Smooth muscle cell (in vitro differentiated cells): ENCODE results near the gene HADH. TPM values are rescaled to one million over a fixed set of nuclear protein-coding genes. Genes with fewer than 3 reads are reported as not detected.
A peak's percentile ranks its signal among the peaks of the same experiment; 100 is the strongest.

Experiments used
- DNase-seq: peaks from one replicate; lab custom pipeline; 2025; ENCODE audit not compliant: unreplicated experiment; lab: John Stamatoyannopoulos, UW
- H2AFZ ChIP-seq: fragments of 200-600 bp; sonication (generic); 2 replicates; pipeline ENCODE4 v1.6.0; 2016; ENCODE audit warnings: antibody characterized with exemption, low read depth, mild to moderate bottlenecking
- H3F3A ChIP-seq: fragments of 200-600 bp; sonication (generic); 2 replicates; pipeline ENCODE4 v1.6.0; 2017; ENCODE audit warnings: antibody characterized with exemption, low read depth
- H3K27ac ChIP-seq: fragments of 200-600 bp; sonication (generic); 2 replicates; pipeline ENCODE4 v1.5.1; 2016; ENCODE audit warnings: low read depth, mild to moderate bottlenecking
- H3K27me3 ChIP-seq: fragments of 200-600 bp; sonication (generic); 2 replicates; pipeline ENCODE4 v1.6.1; 2016; ENCODE audit warnings: low read depth, mild to moderate bottlenecking
- H3K36me3 ChIP-seq: fragments of 200-600 bp; sonication (generic); 2 replicates; pipeline ENCODE4 v1.5.1; 2016; ENCODE audit warnings: low read depth
- H3K4me1 ChIP-seq: fragments of 200-600 bp; sonication (generic); 2 replicates; pipeline ENCODE4 v1.5.1; 2016; ENCODE audit warnings: low read depth
- H3K4me2 ChIP-seq: fragments of 200-600 bp; sonication (generic); 2 replicates; pipeline ENCODE4 v1.6.0; 2016; ENCODE audit warnings: mild to moderate bottlenecking
- H3K4me3 ChIP-seq: fragments of 200-600 bp; sonication (generic); 2 replicates; pipeline ENCODE4 v1.5.1; 2016; ENCODE audit warnings: mild to moderate bottlenecking
- H3K79me2 ChIP-seq: fragments of 200-600 bp; sonication (generic); 2 replicates; pipeline ENCODE4 v1.6.0; 2016; ENCODE audit warnings: low read depth, mild to moderate bottlenecking
- H3K9ac ChIP-seq: fragments of 200-600 bp; sonication (generic); 2 replicates; pipeline ENCODE4 v1.6.0; 2016; ENCODE audit warnings: low read depth
- H3K9me3 ChIP-seq: fragments of 200-600 bp; sonication (generic); replicated peaks from 2 replicates; pipeline ENCODE4 v1.5.1; 2016; ENCODE audit warnings: low read depth
- H4K20me1 ChIP-seq: fragments of 200-600 bp; sonication (generic); 2 replicates; pipeline ENCODE4 v1.6.0; 2016; ENCODE audit warnings: low read depth
- WGBS: methylation state at CpG from one replicate; pipeline ENCODE4 v1.1.7; 2016; ENCODE audit warnings: low lambda C conversion rate; 5-methylcytosine and 5-hydroxymethylcytosine counted together
- polyA plus RNA-seq: library from polyadenylated mRNA; unstranded; fragments of >200 nt; fragmentation: Nextera tagmentation; extraction: Ambion mirVana; gene quantifications from 2 replicates; pipeline ENCODE4 v1.2.1, GENCODE V29; 2016
- total RNA-seq: library from RNA; depleted of rRNA; stranded (reverse); fragments of >200 nt; gene quantifications from 2 replicates; pipeline ENCODE4 v1.2.3, GENCODE V29; 2014
- TF ChIP-seq, protein P1 (sequence below): fragments of 200-600 bp; sonication (generic); IDR thresholded peaks from 2 replicates; pipeline ENCODE4 v1.5.1; 2017; ENCODE audit warnings: borderline replicate concordance, mild to moderate bottlenecking, antibody characterized with exemption; ENCODE audit not compliant: insufficient read depth, poor library complexity, severe bottlenecking

HADH gene
- total and polyA plus RNA-seq, 2 experiments from 2014 or later, result 18.2 to 44.2 TPM

- 9% methylated on average over 10 of the region's 10 CpGs for WGBS
- TF ChIP-seq, protein P1, sequence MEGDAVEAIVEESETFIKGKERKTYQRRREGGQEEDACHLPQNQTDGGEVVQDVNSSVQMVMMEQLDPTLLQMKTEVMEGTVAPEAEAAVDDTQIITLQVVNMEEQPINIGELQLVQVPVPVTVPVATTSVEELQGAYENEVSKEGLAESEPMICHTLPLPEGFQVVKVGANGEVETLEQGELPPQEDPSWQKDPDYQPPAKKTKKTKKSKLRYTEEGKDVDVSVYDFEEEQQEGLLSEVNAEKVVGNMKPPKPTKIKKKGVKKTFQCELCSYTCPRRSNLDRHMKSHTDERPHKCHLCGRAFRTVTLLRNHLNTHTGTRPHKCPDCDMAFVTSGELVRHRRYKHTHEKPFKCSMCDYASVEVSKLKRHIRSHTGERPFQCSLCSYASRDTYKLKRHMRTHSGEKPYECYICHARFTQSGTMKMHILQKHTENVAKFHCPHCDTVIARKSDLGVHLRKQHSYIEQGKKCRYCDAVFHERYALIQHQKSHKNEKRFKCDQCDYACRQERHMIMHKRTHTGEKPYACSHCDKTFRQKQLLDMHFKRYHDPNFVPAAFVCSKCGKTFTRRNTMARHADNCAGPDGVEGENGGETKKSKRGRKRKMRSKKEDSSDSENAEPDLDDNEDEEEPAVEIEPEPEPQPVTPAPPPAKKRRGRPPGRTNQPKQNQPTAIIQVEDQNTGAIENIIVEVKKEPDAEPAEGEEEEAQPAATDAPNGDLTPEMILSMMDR, result no peak
- H3K4me1 ChIP-seq, result peaks cover 4% of the 10 kb centered on the region
- peak overlapping the region; percentile 71 for H3K4me2 ChIP-seq
- no peak overlapping the region for H3K4me3 ChIP-seq
- peak; percentile 19 for DNase-seq
- H3K36me3 ChIP-seq, result no peaks in the 10 kb centered on the region
- no peaks in the 10 kb centered on the region for H3K9me3 ChIP-seq
- no peaks in the 10 kb centered on the region for H4K20me1 ChIP-seq
- no peak overlapping the region for H3K9ac ChIP-seq
- H3K27ac ChIP-seq, result peak overlapping the region; percentile 41
- H3K79me2 ChIP-seq, result no peaks in the 10 kb centered on the region
- H2AFZ ChIP-seq, result no peak overlapping the region
- no peaks in the 10 kb centered on the region for H3K27me3 ChIP-seq
- H3F3A ChIP-seq, result peaks cover 13% of the 10 kb centered on the region
Observed at GRCh38 chr4:108051343-108051742, 61.7 kb downstream of the HADH start.

DNA sequence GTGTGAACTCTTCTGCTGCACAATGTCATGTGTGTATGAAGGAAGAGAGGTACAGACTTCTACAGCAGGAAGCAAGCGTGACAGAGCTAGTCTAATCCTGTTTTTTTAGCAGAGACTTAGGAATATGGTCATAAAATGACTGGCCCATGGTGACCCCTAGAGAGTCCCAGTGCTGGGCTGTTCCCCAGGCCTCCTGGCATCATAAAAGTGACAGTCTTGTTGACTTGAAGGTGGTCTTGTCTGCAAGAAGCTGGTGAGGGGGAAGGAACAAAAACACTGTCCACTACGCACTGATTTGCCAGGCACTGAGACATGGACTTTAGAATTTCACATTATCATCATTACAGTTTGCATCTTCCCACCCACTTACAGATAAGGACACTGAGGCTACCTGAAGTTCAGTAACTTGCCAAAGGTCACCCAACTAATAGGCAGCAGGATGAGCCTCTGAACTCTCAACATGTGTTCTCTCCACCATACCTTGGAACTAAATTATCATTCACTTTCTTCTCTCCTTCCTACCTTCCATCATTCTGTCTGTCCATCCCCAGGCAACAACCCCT is 63.0 kb downstream of the HADH start:
- Histone ChIP-seq H3K4me3 (no peak overlapping the region), H3K27ac (peak overlapping the region; percentile 41), H3K4me1 (peaks cover 4% of the 10 kb centered on the region), H3K4me2 (peak overlapping the region; percentile 26), H3K9me3 (no peaks in the 10 kb centered on the region), H3K9ac (no peak overlapping the region), H3K27me3 (no peaks in the 10 kb centered on the region), H3K79me2 (no peaks in the 10 kb centered on the region), H3F3A (peaks cover 11% of the 10 kb centered on the region), H2AFZ (no peak overlapping the region), H3K36me3 (no peaks in the 10 kb centered on the region), H4K20me1 (no peaks in the 10 kb centered on the region)
- TF ChIP-seq, protein P1, result no peak
- DNase-seq, result no peak
- WGBS, result 24% methylated on average over 2 of the region's 2 CpGs

- Histone ChIP-seq H3K9me3 (no peaks in the 10 kb centered on the region), H3K36me3 (no peaks in the 10 kb centered on the region), H2AFZ (no peak overlapping the region), H3K4me2 (peak overlapping the region; percentile 26), H3F3A (peaks cover 12% of the 10 kb centered on the region), H3K9ac (no peak overlapping the region), H3K4me1 (peaks cover 8% of the 10 kb centered on the region), H4K20me1 (no peaks in the 10 kb centered on the region), H3K79me2 (no peaks in the 10 kb centered on the region), H3K27me3 (no peaks in the 10 kb centered on the region), H3K4me3 (no peak overlapping the region), H3K27ac (peak overlapping the region; percentile 41)
- TF ChIP-seq, protein P1, result no peak
- WGBS, result 0% methylated on average over 1 of the region's 1 CpG
- DNase-seq, result no peak
Observed at GRCh38 chr4:108053251-108053711, 63.6 kb downstream of the HADH start.
